Psoas muscle (tissue), 8 donors: ENCODE results near the gene FSTL4. TPM values are rescaled to one million over a fixed set of nuclear protein-coding genes. Genes with fewer than 3 reads are reported as not detected.

Experiments used
- ATAC-seq, 4 donors: fragments of 200-7000 bp; cut with Tn5 transposase; one replicate each; pipeline ENCODE4 v1.9.1; 2020; ENCODE audit warnings: moderate library complexity in 3 of 4, mild to moderate bottlenecking in 2 of 4
- DNase-seq, 2 donors: peaks; one replicate each; pipeline ENCODE4 v3.0.0-alpha.2; 2020
- H3K27ac ChIP-seq: fragments of 200-600 bp; one replicate; pipeline ENCODE4 v1.8.0; 2022
- H3K27me3 ChIP-seq, 3 donors: fragments of 200-600 bp in 1 of 3; one replicate each; pipeline versions ENCODE4 v1.6.1 to v1.8.0; 2013 to 2022; ENCODE audit warnings: low read length in 2 of 3, mild to moderate bottlenecking in 2 of 3, moderate library complexity in 1 of 3; ENCODE audit not compliant: insufficient read depth in 3 of 3
- H3K36me3 ChIP-seq, 2 donors: fragments of 200-600 bp in 1 of 2; one replicate each; pipeline versions ENCODE4 v1.6.1 to v1.8.0; 2013 to 2022; ENCODE audit warnings: low read depth in 1 of 2, mild to moderate bottlenecking in 1 of 2, moderate library complexity in 1 of 2; ENCODE audit not compliant: insufficient read depth in 1 of 2
- H3K4me1 ChIP-seq: fragments of 200-600 bp; one replicate; pipeline ENCODE4 v1.8.0; 2022
- H3K4me3 ChIP-seq: fragments of 200-600 bp; one replicate; pipeline ENCODE4 v1.8.0; 2022; ENCODE audit warnings: mild to moderate bottlenecking
- H3K9me3 ChIP-seq: fragments of 200-600 bp; one replicate; pipeline ENCODE4 v1.8.0; 2022
- CTCF ChIP-seq: fragments of 200-600 bp; IDR thresholded peaks from one replicate; pipeline ENCODE4 v1.8.0; 2022; ENCODE audit warnings: antibody characterized with exemption
- WGBS, 3 donors: extraction: QIAGEN DNeasy Blood & Tissue Kit; methylation state at CpG; one replicate each; pipeline versions ENCODE4 v1.1.6 to v1.1.7; 2013; 5-methylcytosine and 5-hydroxymethylcytosine counted together
- intact Hi-C, 2 donors: fragments of 100-400 bp; cut with DNase I; formaldehyde crosslinking; loops; one replicate each; pipeline versions ENCODE4 v1.11.0 to v1.14.2; 2022
- polyA plus RNA-seq, 3 donors: library from polyadenylated mRNA; stranded (reverse); fragments of 200-250 nt; gene quantifications; one replicate each; pipeline ENCODE4 v1.2.3, GENCODE V29; 2013
- total RNA-seq, 4 donors: library from RNA; stranded (reverse); fragmentation: NEBNext Ultra II Directional in 2 of 4; extraction: Animal tissue kit (Norgen Biotek cat#: 25700) in 2 of 4; gene quantifications; one replicate each; pipeline versions ENCODE4 v1.2.1 to v1.2.4, GENCODE V29; 2021 to 2023
- donor health status: healthy with polysubstance abuse.
- donor health status: DM: no; HTN: no; CAD: no; lungs with moderate emphysema.
- donor health status: Bipolar disorder and iron deficiency.
- donor health status: healthy.
- donor health status: DM: yes; HTN: yes; CAD: no.
- donor health status: DM: no; HTN: no; CAD: no.
- donor health status: DM: no; HTN: no; CAD: no.
- donor health status: DM: yes; HTN: yes; CAD: no.

The FSTL4 gene
- total and polyA plus RNA-seq, 7 donors = 0.07 to 0.81 (median 0.24) TPM

- no peaks in the 10 kb centered on the region for H3K4me1 ChIP-seq
- DNase-seq (no peak), ATAC-seq (no peak)
- intact Hi-C loops = no loop called here
- H3K4me3 ChIP-seq = no peak overlapping the region
- 77 to 79% (median 79%) methylated on average over 8 of the region's 8 CpGs for WGBS, 3 donors
- H3K27ac ChIP-seq = no peak overlapping the region
- H3K27me3 ChIP-seq = peaks cover 0 to 4% (median 0%) of the 10 kb centered on the region in 3 donors
- no peaks in the 10 kb centered on the region for H3K36me3 ChIP-seq
- peaks cover 2% of the 10 kb centered on the region for H3K9me3 ChIP-seq
- no peak for TF ChIP-seq CTCF
Observed at GRCh38 chr5:133494923-133495246, 117.5 kb downstream of the FSTL4 start.

GRCh38 chr5:133494232-133494922 is 118.0 kb downstream of the FSTL4 start:
- WGBS, 3 donors = 72 to 82% (median 76%) methylated on average over 6 of the region's 6 CpGs
- no peak for TF ChIP-seq CTCF

DNA sequence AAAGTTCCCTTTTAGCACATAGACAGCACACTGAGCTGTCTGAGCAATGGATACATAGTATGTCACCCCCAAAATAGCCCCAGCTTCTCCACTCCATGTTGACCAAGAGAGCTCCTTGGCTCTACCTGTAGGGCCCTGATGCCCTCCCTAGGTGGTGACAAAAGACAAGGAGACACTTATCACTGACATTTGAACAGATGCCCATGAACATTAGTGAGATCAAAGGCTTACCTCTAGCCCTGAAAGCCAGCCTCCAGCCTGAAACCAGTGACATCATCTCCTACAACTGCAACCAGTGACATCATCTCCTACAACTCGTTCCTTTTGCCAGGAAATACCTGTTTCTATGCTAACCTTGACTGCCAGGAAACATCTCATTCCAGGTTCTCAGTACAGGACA is 122.7 kb downstream of the FSTL4 start:
- peaks cover 5% of the 10 kb centered on the region for H3K9me3 ChIP-seq
- WGBS, 3 donors = 28 to 39% (median 33%) methylated on average over 1 of the region's 1 CpG
- H3K4me3 ChIP-seq = no peak overlapping the region
- TF ChIP-seq CTCF = no peak
- peaks cover 0 to 3% (median 0%) of the 10 kb centered on the region in 3 donors for H3K27me3 ChIP-seq
- intact Hi-C loops = no loop called here
- H3K36me3 ChIP-seq = no peaks in the 10 kb centered on the region
- DNase-seq (no peak), ATAC-seq (no peak)
- no peaks in the 10 kb centered on the region for H3K4me1 ChIP-seq
- H3K27ac ChIP-seq = no peak overlapping the region

More at GRCh38 chr5:133494232-133494922, 118.0 kb downstream of the FSTL4 start:
- no peaks in the 10 kb centered on the region for H3K36me3 ChIP-seq
- H3K27ac ChIP-seq = no peak overlapping the region
- peaks cover 5% of the 10 kb centered on the region for H3K9me3 ChIP-seq
- no peaks in the 10 kb centered on the region for H3K27me3 ChIP-seq
- DNase-seq = no peak
- H3K4me3 ChIP-seq = no peak overlapping the region
- intact Hi-C loops = no loop called here
- no peaks in the 10 kb centered on the region for H3K4me1 ChIP-seq
- ATAC-seq = no peak

DNA sequence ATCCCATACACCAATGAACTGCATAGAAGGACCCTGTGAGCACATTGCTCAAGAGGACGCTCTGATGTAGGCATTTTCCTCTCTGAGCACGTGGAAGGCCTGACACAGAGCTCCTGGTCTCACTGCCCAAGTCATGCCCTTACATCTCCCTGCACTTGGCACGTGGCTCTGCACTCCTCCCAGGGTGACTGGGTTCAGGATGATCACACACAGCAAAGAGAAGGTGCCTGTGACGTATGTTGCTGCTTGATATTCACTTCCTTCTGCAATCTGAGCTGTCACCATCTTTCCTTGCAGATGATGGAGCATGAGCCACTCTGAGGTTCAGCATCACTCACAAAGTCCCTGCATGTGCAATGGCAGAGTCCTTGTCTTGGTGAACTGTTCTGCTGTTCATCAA is 125.2 kb downstream of the FSTL4 start:
- peaks cover 0 to 3% (median 0%) of the 10 kb centered on the region in 3 donors for H3K27me3 ChIP-seq
- no peaks in the 10 kb centered on the region for H3K4me1 ChIP-seq
- peaks cover 5% of the 10 kb centered on the region for H3K9me3 ChIP-seq
- intact Hi-C loops = no loop called here
- H3K36me3 ChIP-seq = no peaks in the 10 kb centered on the region
- H3K27ac ChIP-seq = no peak overlapping the region
- TF ChIP-seq CTCF = no peak
- WGBS, 3 donors = 66 to 75% (median 70%) methylated on average over 4 of the region's 4 CpGs
- DNase-seq = no peak
- H3K4me3 ChIP-seq = no peak overlapping the region
- no peak for ATAC-seq

GRCh38 chr5:133485468-133485867 is 126.9 kb downstream of the FSTL4 start:
- ATAC-seq (no peak), DNase-seq (no peak)
- no peak overlapping the region for H3K27ac ChIP-seq
- H3K27me3 ChIP-seq = peaks cover 0 to 3% (median 0%) of the 10 kb centered on the region in 3 donors
- H3K9me3 ChIP-seq = peaks cover 5% of the 10 kb centered on the region
- H3K36me3 ChIP-seq = no peaks in the 10 kb centered on the region
- WGBS, 3 donors = 34 to 46% (median 37%) methylated on average over 5 of the region's 5 CpGs
- H3K4me3 ChIP-seq = no peak overlapping the region
- intact Hi-C loops = no loop called here
- no peak for TF ChIP-seq CTCF
- H3K4me1 ChIP-seq = no peaks in the 10 kb centered on the region
